Upper lobe of left lung (tissue), 6 donors: ENCODE results near the gene GATA3. TPM values are rescaled to one million over a fixed set of nuclear protein-coding genes. Genes with fewer than 3 reads are reported as not detected.
A peak's percentile ranks its signal among the peaks of the same experiment; 100 is the strongest.

Source experiments
- ATAC-seq, 2 donors: fragments of 200-7000 bp; cut with Tn5 transposase; one replicate each; pipeline ENCODE4 v1.9.1; 2022; ENCODE audit warnings: mild to moderate bottlenecking in 2 of 2, moderate library complexity in 2 of 2; ENCODE audit not compliant: low FRiP score in 2 of 2
- DNase-seq, 2 donors: peaks; one replicate each; pipeline ENCODE4 v3.0.0-alpha.2; 2019 to 2020
- H3K27ac ChIP-seq, 4 donors: fragments of 200-600 bp; sonication (generic); one replicate each; pipeline ENCODE4 v1.5.1; 2016 to 2019
- H3K27me3 ChIP-seq, 4 donors: fragments of 200-600 bp; sonication (generic); one replicate each; pipeline ENCODE4 v1.5.1; 2017 to 2019
- H3K36me3 ChIP-seq, 4 donors: fragments of 200-600 bp; sonication (generic); one replicate each; pipeline ENCODE4 v1.5.1; 2016 to 2019
- H3K4me1 ChIP-seq, 4 donors: fragments of 200-600 bp; sonication (generic); one replicate each; pipeline ENCODE4 v1.5.1; 2018 to 2019
- H3K4me3 ChIP-seq, 4 donors: fragments of 200-600 bp; sonication (generic); one replicate each; pipeline ENCODE4 v1.5.1; 2017 to 2019; ENCODE audit warnings: mild to moderate bottlenecking in 2 of 4, moderate library complexity in 1 of 4
- H3K9me3 ChIP-seq, 4 donors: fragments of 200-600 bp; sonication (generic); one replicate each; pipeline ENCODE4 v1.5.1; 2018 to 2019
- EP300 ChIP-seq, 4 donors: sonication (generic); formaldehyde crosslinking; IDR thresholded peaks; one replicate each; pipeline ENCODE4 v1.5.1; 2017; ENCODE audit warnings: antibody characterized with exemption in 4 of 4, control low read depth in 2 of 4
- POLR2A ChIP-seq, 4 donors: fragments of 450-650 bp; IDR thresholded peaks; one replicate each; pipeline ENCODE4 v1.5.1; 2016 to 2017; ENCODE audit warnings: antibody characterized with exemption in 4 of 4, mild to moderate bottlenecking in 2 of 4
- POLR2AphosphoS5 ChIP-seq, 2 donors: sonication (generic); formaldehyde crosslinking; IDR thresholded peaks; one replicate each; pipeline ENCODE4 v1.5.1; 2017; ENCODE audit warnings: antibody characterized with exemption in 2 of 2
- WGBS, 2 donors: methylation state at CpG; one replicate each; pipeline ENCODE4 v1.1.5; 2017 to 2018; 5-methylcytosine and 5-hydroxymethylcytosine counted together
- total RNA-seq, 6 donors: library from RNA; depleted of rRNA in 4 of 6; stranded (reverse); fragments of >200 nt in 4 of 6; gene quantifications; one replicate each; pipeline versions ENCODE4 v1.1.0 to v1.2.1, GENCODE V29; 2016 to 2021
- TF ChIP-seq, protein P1 (sequence below), 6 experiments: fragments of 450-650 bp in 4 of 6; fragments of 200-600 bp in 2 of 6; sonication (generic) in 2 of 6; IDR thresholded peaks; one replicate each; pipeline ENCODE4 v1.5.1; 2016 to 2019; ENCODE audit warnings: antibody characterized with exemption in 6 of 6
- donor health status: DM: no; HTN: no; CAD: no; lungs with moderate emphysema.
- donor health status: DM: no; HTN: yes; CAD: no; lungs with severe emphysema.

Gene GATA3
- total RNA-seq = 1 to 10 TPM in 4 of 6 donors, under 1 TPM in 2; 0.22 to 6.3 (median 2.7) TPM

DNA sequence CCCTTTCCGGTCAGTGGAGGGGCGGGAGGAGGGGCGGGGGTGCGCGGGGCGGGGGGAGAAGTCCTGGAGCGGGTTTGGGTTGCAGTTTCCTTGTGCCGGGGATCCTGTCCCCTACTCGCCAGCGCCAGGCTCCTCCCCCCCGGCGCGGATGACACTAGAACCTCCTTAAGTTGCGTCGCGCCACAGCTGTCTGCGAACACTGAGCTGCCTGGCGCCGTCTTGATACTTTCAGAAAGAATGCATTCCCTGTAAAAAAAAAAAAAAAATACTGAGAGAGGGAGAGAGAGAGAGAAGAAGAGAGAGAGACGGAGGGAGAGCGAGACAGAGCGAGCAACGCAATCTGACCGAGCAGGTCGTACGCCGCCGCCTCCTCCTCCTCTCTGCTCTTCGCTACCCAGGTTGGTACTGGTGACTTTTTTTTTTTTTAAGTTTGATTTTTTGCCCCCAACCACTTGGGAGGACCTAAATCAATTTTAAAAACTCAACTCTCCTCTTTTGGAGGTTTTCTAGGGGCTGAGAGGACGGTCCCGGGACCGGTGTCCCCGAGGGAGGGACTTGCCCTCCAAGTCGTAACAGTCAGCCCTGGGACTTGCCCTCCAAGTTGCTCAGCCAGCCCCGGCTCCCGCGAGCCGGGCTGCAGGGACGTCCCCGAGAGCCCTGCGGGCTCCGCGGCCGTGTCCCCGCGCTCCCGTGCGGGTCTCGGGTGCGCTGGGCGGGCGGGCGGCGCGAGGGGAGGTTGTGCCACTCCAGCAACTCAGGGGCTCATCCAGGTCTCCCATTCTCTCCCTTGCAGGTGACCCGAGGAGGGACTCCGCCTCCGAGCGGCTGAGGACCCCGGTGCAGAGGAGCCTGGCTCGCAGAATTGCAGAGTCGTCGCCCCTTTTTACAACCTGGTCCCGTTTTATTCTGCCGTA lies at the start of gene GATA3:
Gene GATA3 (plus strand): TSS at position 195 of the 914 bp plus-strand sequence. CDS start 968 bp downstream, outside the sequence.
- H3K4me1 ChIP-seq = peaks cover 47 to 89% (median 64%) of the 10 kb centered on the region in 4 donors
- H3K27me3 ChIP-seq = peaks cover 0 to 80% (median 46%) of the 10 kb centered on the region in 4 donors
- WGBS, 2 donors = 5 to 6% methylated on average over 35 to 60 of the region's 65 CpGs
- DNase-seq (peak; percentile 53 to 89), ATAC-seq (peak in 1 of 2 donors; percentile 57)
- H3K27ac ChIP-seq = peak within 1 kb of the TSS; percentile 61 to 88 (median 82)
- TF ChIP-seq, protein P1, sequence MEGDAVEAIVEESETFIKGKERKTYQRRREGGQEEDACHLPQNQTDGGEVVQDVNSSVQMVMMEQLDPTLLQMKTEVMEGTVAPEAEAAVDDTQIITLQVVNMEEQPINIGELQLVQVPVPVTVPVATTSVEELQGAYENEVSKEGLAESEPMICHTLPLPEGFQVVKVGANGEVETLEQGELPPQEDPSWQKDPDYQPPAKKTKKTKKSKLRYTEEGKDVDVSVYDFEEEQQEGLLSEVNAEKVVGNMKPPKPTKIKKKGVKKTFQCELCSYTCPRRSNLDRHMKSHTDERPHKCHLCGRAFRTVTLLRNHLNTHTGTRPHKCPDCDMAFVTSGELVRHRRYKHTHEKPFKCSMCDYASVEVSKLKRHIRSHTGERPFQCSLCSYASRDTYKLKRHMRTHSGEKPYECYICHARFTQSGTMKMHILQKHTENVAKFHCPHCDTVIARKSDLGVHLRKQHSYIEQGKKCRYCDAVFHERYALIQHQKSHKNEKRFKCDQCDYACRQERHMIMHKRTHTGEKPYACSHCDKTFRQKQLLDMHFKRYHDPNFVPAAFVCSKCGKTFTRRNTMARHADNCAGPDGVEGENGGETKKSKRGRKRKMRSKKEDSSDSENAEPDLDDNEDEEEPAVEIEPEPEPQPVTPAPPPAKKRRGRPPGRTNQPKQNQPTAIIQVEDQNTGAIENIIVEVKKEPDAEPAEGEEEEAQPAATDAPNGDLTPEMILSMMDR (IDR thresholded peaks at IDR 0.05) = no peak
- peak in 2 of 4 donors; percentile 29 to 40 for TF ChIP-seq POLR2A (IDR thresholded peaks at IDR 0.05)
- TF ChIP-seq POLR2AphosphoS5 (IDR thresholded peaks at IDR 0.05) = peak in 1 of 2 donors; percentile 42
- no peak for TF ChIP-seq EP300 (IDR thresholded peaks at IDR 0.05)
- peak within 1 kb of the TSS; percentile 31 to 60 (median 54) for H3K4me3 ChIP-seq
- H3K9me3 ChIP-seq = no peaks in the 10 kb centered on the region
- no peaks in the 10 kb centered on the region for H3K36me3 ChIP-seq

- H3K4me1 ChIP-seq = no peaks in the 10 kb centered on the region
- 86 to 87% methylated on average over 10 of the region's 10 CpGs for WGBS, 2 donors
- DNase-seq = no peak
- peaks cover 0 to 10% (median 4%) of the 10 kb centered on the region in 4 donors for H3K9me3 ChIP-seq
- no peak overlapping the region for H3K4me3 ChIP-seq
- no peaks in the 10 kb centered on the region for H3K27me3 ChIP-seq
- H3K36me3 ChIP-seq = peaks cover 0 to 23% (median 13%) of the 10 kb centered on the region in 4 donors
- ATAC-seq = no peak
- no peak overlapping the region for H3K27ac ChIP-seq
- TF ChIP-seq POLR2AphosphoS5 (IDR thresholded peaks at IDR 0.05) (no peak), POLR2A (IDR thresholded peaks at IDR 0.05) (no peak), EP300 (IDR thresholded peaks at IDR 0.05) (no peak)
- TF ChIP-seq, protein P1 (IDR thresholded peaks at IDR 0.05) = no peak
Observed at GRCh38 chr10:8006274-8006999, 48.1 kb upstream of the GATA3 start.

- H3K36me3 ChIP-seq = peaks cover 0 to 36% (median 15%) of the 10 kb centered on the region in 4 donors
- H3K27ac ChIP-seq = no peak overlapping the region
- no peak for TF ChIP-seq POLR2AphosphoS5 (IDR thresholded peaks at IDR 0.05)
- no peak for TF ChIP-seq EP300 (IDR thresholded peaks at IDR 0.05)
- TF ChIP-seq POLR2A (IDR thresholded peaks at IDR 0.05) = no peak
- TF ChIP-seq, protein P1 (IDR thresholded peaks at IDR 0.05) = no peak
- no peak overlapping the region for H3K4me3 ChIP-seq
- 96 to 97% methylated on average over 26 to 38 of the region's 38 CpGs for WGBS, 2 donors
- H3K4me1 ChIP-seq = no peaks in the 10 kb centered on the region
- no peaks in the 10 kb centered on the region for H3K27me3 ChIP-seq
- ATAC-seq (no peak), DNase-seq (peak in 1 of 2 donors; percentile 72)
- peaks cover 0 to 9% (median 4%) of the 10 kb centered on the region in 4 donors for H3K9me3 ChIP-seq
Observed at GRCh38 chr10:8009031-8009430, 45.5 kb upstream of the GATA3 start.

- no peak for TF ChIP-seq POLR2AphosphoS5 (IDR thresholded peaks at IDR 0.05)
- TF ChIP-seq, protein P1 (IDR thresholded peaks at IDR 0.05) = no peak
- TF ChIP-seq EP300 (IDR thresholded peaks at IDR 0.05) = no peak
- no peak for TF ChIP-seq POLR2A (IDR thresholded peaks at IDR 0.05)
- Histone ChIP-seq H3K27me3 (no peaks in the 10 kb centered on the region), H3K27ac (no peak overlapping the region), H3K4me3 (no peak overlapping the region), H3K4me1 (no peaks in the 10 kb centered on the region), H3K9me3 (no peaks in the 10 kb centered on the region), H3K36me3 (peaks cover 0 to 52% (median 23%) of the 10 kb centered on the region in 4 donors)
- DNase-seq (no peak), ATAC-seq (no peak)
- 86 to 89% methylated on average over 1 of the region's 1 CpG for WGBS, 2 donors
Observed at GRCh38 chr10:8013006-8013405, 41.5 kb upstream of the GATA3 start.
